ENCODE data around the gene AXDND1. TPM values are rescaled to one million over a fixed set of nuclear protein-coding genes. Genes with fewer than 3 reads are reported as not detected.
"Not testable (repeated sequence)": the region's sequence is repeated elsewhere in the genome, so short reads cannot be mapped to it uniquely, and the experiment has no call there.

The AXDND1 gene
- total RNA-seq, 1 experiment from 2014 or later = 0.31 TPM

DNA sequence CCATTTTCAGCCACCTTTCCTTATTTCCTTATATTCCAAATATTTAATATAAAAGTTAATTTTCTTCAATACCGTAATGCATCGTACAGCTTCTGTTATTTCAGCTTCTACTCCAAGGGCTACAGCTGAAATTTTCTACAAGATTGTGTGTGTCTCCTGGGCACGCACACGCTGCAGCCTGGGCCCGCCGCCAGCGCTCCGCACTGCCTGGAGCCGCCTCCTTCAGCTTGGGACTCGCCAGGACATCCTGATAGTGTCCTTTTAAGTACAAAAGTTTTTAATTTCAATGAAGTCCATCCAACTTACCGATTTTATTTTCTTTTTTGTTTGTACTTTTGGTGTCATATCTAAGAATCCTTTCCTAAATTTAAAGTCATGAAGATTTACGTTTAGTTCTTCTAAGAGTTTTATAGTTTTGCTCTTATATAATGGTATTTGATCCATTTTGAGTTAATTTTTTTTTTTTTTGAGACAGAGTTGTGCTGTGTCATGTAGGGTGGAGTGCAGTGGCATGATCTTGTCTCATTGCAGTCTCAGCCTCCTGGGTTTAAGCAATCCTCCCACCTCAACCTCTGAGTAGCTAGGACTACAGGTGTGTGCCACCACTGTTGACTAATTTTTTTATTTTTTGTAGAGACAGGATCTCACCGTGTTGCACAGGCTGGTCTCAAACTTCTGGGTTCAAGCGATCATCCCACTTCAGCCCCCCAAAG, 82.8 kb downstream of the AXDND1 start:
- intact Hi-C loops (cut with micrococcal nuclease; ENCODE audit: unreplicated experiment) = no loop called here
- CTCF ChIA-PET = no interaction called here

DNA sequence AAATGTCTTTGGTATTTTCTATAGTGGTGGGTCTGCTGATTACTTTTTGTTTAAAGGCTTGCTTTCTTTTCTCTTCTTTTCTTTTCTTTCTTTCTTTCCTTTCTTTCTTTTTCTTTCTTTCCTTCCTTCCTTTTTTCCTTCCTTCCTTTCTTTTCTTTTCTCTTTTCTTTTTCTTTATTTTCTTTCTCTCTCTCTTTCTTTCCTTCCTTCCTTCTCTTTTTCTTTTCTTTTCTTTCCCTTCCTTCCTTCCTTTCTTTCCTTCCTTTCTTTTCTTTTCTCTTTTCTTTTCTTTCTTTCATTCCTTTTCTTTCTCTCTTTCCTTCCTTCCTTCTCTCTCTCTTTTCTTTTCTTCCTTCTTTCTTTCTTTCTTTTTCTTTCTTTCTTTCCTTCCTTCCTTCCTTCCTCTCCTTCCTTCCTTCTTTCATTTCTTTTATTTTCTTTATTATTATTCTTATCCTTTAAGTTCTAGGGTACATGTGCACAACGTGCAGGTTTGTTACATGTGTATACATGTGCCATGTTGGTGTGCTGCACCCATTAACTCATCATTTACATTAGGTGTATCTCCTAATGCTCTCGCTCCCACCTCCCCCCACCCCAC, 93.9 kb downstream of the AXDND1 start:
- CTCF ChIA-PET; BruUV-seq (replicated peaks); H3K27ac ChIP-seq (ENCODE audit: low read length); intact Hi-C loops (cut with micrococcal nuclease; ENCODE audit: unreplicated experiment); H3K4me1 ChIP-seq (ENCODE audit: control insufficient read depth, insufficient read depth, low read length); DNase-seq (ENCODE audit: low read depth, low spot score); ATAC-seq; in situ Hi-C loops (cut with HindIII; ENCODE audit: low pct_unique_long_range_greater_than_20kb, low sequenced_read_pairs); H3K36me3 ChIP-seq (ENCODE audit: control insufficient read depth, insufficient read depth, low read length); H3K9me3 ChIP-seq (ENCODE audit: control insufficient read depth, insufficient read depth, low read depth, low read length); H3K4me3 ChIP-seq (ENCODE audit: low read depth in 2 of 2, low read length in 2 of 2); POLR2A ChIA-PET; H3K27me3 ChIP-seq (ENCODE audit: control insufficient read depth, insufficient read depth, low read length): not testable (repeated sequence)

More for the DNA sequence above, 82.8 kb downstream of the AXDND1 start:
- in situ Hi-C loops (cut with HindIII; ENCODE audit: low pct_unique_long_range_greater_than_20kb, low sequenced_read_pairs) = no loop called here
- DNase-seq (ENCODE audit: low read depth, low spot score) = no peak
- Histone ChIP-seq H3K4me3 (ENCODE audit: low read depth in 2 of 2, low read length in 2 of 2) (no peak overlapping the region), H3K36me3 (ENCODE audit: control insufficient read depth, insufficient read depth, low read length) (no peaks in the 10 kb centered on the region), H3K27me3 (ENCODE audit: control insufficient read depth, insufficient read depth, low read length) (no peaks in the 10 kb centered on the region; the same call in 1 of the 2 replicates), H3K27ac (ENCODE audit: low read length) (no peak overlapping the region), H3K9me3 (ENCODE audit: control insufficient read depth, insufficient read depth, low read depth, low read length) (no peaks in the 10 kb centered on the region), H3K4me1 (ENCODE audit: control insufficient read depth, insufficient read depth, low read length) (no peaks in the 10 kb centered on the region)
- TF ChIP-seq TCF7L2 (IDR thresholded peaks at IDR 0.05; ENCODE audit: low read depth, low read length) = no peak
- TF ChIP-seq, protein P1, sequence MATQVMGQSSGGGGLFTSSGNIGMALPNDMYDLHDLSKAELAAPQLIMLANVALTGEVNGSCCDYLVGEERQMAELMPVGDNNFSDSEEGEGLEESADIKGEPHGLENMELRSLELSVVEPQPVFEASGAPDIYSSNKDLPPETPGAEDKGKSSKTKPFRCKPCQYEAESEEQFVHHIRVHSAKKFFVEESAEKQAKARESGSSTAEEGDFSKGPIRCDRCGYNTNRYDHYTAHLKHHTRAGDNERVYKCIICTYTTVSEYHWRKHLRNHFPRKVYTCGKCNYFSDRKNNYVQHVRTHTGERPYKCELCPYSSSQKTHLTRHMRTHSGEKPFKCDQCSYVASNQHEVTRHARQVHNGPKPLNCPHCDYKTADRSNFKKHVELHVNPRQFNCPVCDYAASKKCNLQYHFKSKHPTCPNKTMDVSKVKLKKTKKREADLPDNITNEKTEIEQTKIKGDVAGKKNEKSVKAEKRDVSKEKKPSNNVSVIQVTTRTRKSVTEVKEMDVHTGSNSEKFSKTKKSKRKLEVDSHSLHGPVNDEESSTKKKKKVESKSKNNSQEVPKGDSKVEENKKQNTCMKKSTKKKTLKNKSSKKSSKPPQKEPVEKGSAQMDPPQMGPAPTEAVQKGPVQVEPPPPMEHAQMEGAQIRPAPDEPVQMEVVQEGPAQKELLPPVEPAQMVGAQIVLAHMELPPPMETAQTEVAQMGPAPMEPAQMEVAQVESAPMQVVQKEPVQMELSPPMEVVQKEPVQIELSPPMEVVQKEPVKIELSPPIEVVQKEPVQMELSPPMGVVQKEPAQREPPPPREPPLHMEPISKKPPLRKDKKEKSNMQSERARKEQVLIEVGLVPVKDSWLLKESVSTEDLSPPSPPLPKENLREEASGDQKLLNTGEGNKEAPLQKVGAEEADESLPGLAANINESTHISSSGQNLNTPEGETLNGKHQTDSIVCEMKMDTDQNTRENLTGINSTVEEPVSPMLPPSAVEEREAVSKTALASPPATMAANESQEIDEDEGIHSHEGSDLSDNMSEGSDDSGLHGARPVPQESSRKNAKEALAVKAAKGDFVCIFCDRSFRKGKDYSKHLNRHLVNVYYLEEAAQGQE (IDR thresholded peaks at IDR 0.05; ENCODE audit: insufficient read depth in 1 of 2, low read depth in 2 of 2, low read length in 1 of 2) = no peak
- ATAC-seq = no peak
- POLR2A ChIA-PET = no interaction called here
- no TSS peak for BruUV-seq (replicated peaks)

DNA sequence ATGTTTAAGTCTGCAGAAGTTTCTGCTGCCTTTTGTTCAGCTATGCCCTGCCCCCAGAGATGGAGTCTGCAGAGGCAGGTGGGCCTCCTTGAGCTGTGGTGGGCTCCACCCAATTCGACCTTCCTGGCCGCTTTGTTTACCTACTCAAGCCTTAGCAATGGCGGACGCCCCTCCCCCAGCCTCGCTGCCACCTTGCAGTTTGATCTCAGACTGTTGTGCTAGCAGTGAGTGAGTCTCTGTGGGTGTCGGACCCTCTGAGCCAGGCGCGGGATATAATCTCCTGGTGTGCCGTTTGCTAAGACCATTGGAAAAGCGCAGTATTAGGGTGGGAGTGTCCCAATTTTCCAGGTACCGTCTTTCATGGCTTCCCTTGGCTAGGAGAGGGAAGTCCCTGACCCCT, 99.9 kb downstream of the AXDND1 start:
- in situ Hi-C loops (cut with HindIII; ENCODE audit: low pct_unique_long_range_greater_than_20kb, low sequenced_read_pairs); CTCF ChIA-PET; H3K4me1 ChIP-seq (ENCODE audit: control insufficient read depth, insufficient read depth, low read length); H3K9me3 ChIP-seq (ENCODE audit: control insufficient read depth, insufficient read depth, low read depth, low read length); POLR2A ChIA-PET; DNase-seq (ENCODE audit: low read depth, low spot score); H3K27me3 ChIP-seq (ENCODE audit: control insufficient read depth, insufficient read depth, low read length); H3K36me3 ChIP-seq (ENCODE audit: control insufficient read depth, insufficient read depth, low read length); ATAC-seq; BruUV-seq (replicated peaks); intact Hi-C loops (cut with micrococcal nuclease; ENCODE audit: unreplicated experiment); H3K27ac ChIP-seq (ENCODE audit: low read length); H3K4me3 ChIP-seq (ENCODE audit: low read depth in 2 of 2, low read length in 2 of 2): not testable (repeated sequence)

DNA sequence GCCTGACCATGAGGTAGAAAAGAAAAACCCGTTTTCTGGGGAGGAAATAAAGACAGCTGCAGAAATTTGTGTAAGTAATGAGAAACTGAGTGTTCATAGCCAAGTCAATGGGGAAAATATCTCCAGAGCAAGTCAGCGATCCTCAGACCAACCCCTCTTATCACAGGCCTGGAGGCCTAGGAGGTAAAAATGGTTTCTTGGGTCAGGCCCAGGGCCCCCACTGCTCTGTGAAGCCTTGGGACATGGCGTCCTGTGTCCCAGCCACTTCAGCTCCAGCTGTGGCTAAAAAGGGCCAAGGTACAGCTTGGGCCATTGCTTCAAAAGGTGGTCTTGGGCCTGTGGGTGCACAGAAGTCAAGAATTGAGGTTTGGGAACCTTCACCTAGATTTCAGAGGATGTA, 108.9 kb downstream of the AXDND1 start:
- CTCF ChIA-PET = no interaction called here
- intact Hi-C loops (cut with micrococcal nuclease; ENCODE audit: unreplicated experiment) = no loop called here
- BruUV-seq (replicated peaks) = no TSS peak

More for the DNA sequence above, 108.9 kb downstream of the AXDND1 start:
- ATAC-seq = no peak
- H3K27ac ChIP-seq (ENCODE audit: low read length) = no peak overlapping the region
- POLR2A ChIA-PET = no interaction called here
- in situ Hi-C loops (cut with HindIII; ENCODE audit: low pct_unique_long_range_greater_than_20kb, low sequenced_read_pairs) = no loop called here
- H3K4me1 ChIP-seq (ENCODE audit: control insufficient read depth, insufficient read depth, low read length) = no peaks in the 10 kb centered on the region
- TF ChIP-seq, protein P2, sequence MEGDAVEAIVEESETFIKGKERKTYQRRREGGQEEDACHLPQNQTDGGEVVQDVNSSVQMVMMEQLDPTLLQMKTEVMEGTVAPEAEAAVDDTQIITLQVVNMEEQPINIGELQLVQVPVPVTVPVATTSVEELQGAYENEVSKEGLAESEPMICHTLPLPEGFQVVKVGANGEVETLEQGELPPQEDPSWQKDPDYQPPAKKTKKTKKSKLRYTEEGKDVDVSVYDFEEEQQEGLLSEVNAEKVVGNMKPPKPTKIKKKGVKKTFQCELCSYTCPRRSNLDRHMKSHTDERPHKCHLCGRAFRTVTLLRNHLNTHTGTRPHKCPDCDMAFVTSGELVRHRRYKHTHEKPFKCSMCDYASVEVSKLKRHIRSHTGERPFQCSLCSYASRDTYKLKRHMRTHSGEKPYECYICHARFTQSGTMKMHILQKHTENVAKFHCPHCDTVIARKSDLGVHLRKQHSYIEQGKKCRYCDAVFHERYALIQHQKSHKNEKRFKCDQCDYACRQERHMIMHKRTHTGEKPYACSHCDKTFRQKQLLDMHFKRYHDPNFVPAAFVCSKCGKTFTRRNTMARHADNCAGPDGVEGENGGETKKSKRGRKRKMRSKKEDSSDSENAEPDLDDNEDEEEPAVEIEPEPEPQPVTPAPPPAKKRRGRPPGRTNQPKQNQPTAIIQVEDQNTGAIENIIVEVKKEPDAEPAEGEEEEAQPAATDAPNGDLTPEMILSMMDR (IDR thresholded peaks at IDR 0.05) = no peak
- TF ChIP-seq, protein P1 (IDR thresholded peaks at IDR 0.05; ENCODE audit: insufficient read depth in 1 of 2, low read depth in 2 of 2, low read length in 1 of 2) = no peak
- TF ChIP-seq POLR2AphosphoS5 (IDR thresholded peaks at IDR 0.05; ENCODE audit: low read depth, low read length) (no peak), SIN3A (IDR thresholded peaks at IDR 0.05; ENCODE audit: borderline replicate concordance, insufficient read depth, low read depth, low read length) (no peak)
- no peak for DNase-seq (ENCODE audit: low read depth, low spot score)
- H3K27me3 ChIP-seq (ENCODE audit: control insufficient read depth, insufficient read depth, low read length) = no peaks in the 10 kb centered on the region; the same call in 1 of the 2 replicates
- no peak overlapping the region for H3K4me3 ChIP-seq (ENCODE audit: low read depth in 2 of 2, low read length in 2 of 2)
- H3K9me3 ChIP-seq (ENCODE audit: control insufficient read depth, insufficient read depth, low read depth, low read length) = peaks cover 7% of the 10 kb centered on the region; the same call in 1 of the 2 replicates
- no peaks in the 10 kb centered on the region for H3K36me3 ChIP-seq (ENCODE audit: control insufficient read depth, insufficient read depth, low read length)
